COLO668 (cell line): Measurements from ENCODE around the gene PLXND1.
"Not testable (repeated sequence)": the region's sequence is repeated elsewhere in the genome, so short reads cannot be mapped to it uniquely, and the experiment has no call there.

Source experiments
- DNase-seq: peaks from one replicate; lab custom pipeline; 2025; ENCODE audit not compliant: unreplicated experiment; lab: John Stamatoyannopoulos, UW

The PLXND1 gene

DNA sequence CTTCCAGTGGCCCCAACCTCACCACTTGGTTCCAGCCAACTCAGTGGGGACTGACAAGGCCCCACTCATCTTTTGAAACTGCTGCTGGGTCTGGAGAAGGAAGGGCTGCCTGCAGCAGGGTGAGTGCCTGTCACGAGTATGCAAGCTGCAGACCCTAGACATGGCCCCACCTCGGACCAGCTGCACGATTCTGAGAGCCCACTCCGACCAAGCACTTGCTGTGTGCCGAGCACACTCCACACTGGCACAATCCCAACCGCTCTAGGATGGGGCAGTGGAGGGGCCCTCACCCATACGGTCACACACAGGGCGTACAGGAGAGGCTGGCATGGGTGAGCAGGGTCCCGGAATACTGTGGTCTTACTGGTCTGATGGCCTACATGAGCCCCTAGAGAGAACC lies 8.0 kb upstream of the PLXND1 start:
- no peak for DNase-seq

DNA sequence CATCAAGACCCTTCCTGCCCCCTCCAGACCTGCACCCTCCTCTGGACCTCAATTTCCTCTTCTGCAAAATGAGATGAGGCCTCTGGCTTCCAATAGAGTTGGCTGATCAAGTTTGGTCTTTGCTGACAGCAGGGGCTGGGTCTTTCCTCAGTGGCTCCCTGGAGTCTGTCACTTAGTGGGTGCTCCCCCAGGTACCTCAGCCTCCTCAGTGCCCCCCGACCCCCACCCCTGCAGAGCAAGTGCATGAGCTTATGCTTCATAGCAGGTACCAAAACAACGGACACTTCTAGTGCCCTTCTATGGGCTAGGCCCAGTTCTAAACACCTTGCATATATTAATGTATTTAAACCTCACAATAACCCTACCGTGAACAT lies 6.9 kb upstream of the PLXND1 start:
- DNase-seq: no peak

DNA sequence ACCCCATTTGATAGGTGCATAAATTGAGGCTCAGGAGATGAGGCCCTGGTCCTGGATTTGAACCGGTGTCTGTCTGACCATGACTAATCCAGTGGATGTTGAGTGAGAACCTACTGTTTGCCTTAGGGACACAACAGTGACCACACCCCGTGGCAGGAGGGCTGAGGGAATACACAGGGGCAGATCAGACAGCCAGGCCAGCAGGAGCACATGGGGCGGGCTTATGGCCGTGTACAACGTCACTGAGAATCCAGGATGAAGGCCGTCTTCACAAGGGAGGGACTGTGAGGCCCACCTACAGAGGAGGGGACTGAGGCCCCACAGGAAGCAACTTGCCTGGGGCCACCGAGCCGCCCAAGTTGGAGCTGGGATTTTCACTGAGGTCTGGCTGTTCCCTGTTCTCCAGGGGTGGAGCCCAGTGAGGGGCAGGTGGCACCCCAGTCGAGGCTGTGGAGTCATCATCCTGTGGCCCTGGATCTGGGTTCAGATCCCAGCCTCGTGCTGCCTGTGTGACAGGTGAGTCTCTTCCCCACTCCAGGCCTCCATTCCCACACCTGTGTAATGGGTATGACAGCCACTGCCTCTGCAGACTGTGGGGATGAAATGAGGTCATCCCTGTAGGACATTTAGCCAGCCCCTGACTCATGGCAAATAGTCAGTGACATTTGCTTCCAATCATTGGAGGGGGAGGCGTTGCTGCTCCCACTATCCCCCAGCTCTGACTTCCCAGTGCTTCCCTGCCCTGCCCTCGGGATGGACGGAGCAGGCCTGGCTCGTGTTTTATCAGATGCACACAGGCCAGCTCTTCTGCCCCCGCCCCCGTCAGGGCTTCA lies 6.3 kb upstream of the PLXND1 start:
- no peak for DNase-seq

DNA sequence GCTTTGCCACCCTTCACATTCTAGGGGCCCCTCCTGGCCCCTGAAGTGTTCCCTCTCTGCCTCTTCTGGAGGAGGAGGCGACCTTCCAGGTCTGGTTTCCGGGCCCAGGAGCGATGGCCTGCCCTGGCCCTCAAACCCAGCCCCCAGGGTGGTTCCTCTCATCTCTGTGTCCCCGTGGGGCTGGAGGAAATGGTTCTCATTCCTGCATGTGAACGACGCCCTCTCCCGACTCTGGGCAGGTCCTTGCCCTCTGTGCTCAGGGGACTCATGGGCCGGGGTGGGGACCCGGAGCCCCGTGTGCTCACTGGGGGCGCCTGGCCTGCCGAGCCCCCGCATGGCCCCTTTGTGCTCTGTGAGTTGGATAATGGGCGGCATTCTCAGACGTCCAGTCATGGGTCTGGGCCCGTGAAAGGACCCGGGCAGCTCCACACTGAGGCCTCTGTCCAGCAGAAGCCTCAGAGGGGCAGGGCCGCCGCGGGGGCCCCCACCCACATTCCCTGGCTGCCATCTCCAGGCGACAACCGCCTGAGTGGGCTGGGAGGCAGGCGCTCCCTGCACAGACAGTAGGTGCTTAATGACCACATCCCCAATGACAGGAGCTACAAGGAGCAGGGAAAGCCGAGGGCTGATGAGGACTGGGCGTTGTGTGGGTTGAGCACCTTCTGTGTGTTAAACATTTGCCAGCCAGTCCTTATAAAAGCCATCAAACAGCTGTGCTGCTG lies 5.5 kb upstream of the PLXND1 start:
- no peak for DNase-seq

DNA sequence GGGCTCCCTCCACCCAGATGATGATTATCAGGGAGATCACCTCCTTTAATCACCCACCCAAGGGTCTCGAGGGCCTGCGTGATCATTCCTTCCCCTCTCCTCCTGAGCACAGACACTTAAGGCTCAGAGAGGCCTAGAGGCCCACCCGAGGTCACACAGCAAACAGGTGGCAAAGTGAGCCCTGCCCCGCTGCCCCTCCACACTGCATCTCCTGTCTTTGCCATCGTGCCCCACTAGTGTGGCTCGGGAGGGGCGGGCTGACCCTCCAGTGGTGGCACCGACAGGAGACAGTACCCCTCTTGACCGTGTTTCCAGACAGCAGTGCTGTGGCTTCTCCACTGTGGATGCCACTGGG lies 4.9 kb upstream of the PLXND1 start:
- no peak for DNase-seq

DNA sequence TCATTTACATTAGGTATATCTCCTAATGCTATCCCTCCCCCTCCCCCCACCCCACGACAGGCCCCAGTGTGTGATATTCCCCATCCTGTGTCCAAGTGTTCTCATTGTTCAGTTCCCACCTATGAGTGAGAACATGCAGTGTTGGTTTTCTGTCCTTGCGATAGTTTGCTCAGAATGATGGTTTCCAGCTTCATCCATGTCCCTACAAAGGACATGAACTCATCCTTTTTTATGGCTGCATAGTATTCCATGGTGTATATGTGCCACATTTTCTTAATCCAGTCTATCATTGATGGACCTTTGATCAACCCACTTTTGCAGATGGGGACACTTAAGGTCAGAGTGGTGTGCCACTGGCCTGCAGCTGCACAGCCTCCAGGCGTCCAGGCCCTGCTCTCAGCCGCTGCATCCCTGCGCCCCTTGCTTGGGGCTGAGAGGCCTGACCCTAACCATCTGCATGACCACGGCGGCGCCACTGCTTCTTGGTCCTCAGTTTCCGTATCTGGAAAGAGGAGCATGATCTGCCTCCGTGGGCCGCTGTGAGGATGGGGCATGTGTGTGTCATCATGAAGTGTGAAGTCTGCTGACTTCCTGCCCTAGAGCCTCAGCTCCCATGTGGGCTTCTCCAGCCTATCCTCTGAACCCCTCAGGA lies 4.4 kb upstream of the PLXND1 start:
- DNase-seq: not testable (repeated sequence)

DNA sequence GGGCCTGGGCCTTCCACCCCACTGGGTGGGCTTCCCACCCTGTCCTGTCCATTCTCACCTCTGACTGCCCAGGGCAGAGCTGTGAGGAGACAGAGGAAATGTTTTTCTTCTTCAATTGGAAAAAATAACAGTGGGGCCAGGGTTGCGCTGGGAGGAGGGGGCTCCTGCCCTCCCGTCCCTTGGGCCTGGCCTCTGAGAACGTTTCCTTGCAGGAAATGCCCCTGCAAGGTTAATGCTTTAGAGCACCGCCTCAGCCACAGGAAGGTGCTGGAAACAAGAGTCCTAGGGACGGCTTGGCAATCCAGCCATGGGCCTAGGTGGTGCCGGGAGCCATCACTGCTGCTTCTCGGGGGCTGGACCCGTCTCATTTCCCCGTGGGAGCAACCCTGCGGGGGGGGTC lies 3.8 kb upstream of the PLXND1 start:
- DNase-seq: no peak

DNA sequence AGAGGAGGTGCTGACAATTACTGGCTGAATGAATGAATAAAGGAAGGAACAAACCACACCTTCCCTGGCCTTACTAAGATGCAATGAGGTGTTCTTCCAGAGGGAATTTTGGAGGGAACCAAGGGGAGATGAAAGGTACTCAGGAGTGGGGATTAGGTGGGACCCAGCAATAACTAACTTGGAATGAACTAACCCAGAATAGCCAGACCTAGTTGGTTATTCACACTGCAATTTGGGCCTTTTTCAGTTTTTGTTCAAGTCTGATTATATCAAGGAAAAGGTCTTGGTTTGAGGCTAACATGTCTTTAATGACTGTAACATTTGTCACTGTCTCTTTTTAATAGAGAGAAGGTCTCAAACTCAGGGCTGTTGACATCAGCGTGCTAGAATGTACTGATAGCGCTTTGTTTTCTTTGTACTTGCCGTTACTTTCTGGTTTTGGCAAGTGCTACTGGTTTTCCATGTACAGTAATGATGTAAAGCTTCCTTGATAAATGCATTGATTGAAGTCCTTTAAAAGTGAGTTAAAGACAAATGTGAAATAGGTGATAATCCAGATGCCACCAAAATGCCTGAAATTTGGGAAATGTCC lies 3.2 kb upstream of the PLXND1 start:
- DNase-seq: no peak

DNA sequence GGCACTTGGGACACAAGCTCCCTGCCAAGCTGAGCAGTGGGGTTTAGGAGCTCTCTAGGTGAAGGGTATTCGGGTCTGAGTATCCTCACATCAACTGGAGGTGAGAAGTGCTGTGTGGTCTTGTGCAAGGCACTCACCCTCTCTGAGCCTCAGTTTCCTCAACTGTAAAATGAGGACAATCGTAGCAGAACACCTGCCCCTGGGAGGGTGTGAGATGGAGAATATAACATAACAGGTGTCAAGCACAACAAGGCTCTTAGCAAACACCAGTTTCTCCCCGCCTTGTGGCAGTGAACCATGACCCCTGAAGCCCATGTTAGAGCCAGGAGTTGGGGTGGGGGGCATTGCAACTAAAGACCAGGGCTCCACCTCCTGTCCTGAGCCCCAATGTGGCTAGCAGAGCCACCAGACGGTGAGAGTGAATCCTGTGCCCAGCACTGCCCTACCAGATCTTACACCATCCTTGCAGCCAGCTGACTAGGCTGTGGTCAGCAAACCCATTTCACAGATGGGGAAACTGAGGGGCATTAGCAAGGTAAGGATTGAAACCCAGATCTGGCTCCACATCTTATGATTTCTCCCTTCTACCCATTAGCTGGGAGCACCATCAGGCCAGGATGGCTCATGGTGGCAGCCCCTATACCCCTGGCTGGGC lies 2.6 kb upstream of the PLXND1 start:
- DNase-seq: no peak

DNA sequence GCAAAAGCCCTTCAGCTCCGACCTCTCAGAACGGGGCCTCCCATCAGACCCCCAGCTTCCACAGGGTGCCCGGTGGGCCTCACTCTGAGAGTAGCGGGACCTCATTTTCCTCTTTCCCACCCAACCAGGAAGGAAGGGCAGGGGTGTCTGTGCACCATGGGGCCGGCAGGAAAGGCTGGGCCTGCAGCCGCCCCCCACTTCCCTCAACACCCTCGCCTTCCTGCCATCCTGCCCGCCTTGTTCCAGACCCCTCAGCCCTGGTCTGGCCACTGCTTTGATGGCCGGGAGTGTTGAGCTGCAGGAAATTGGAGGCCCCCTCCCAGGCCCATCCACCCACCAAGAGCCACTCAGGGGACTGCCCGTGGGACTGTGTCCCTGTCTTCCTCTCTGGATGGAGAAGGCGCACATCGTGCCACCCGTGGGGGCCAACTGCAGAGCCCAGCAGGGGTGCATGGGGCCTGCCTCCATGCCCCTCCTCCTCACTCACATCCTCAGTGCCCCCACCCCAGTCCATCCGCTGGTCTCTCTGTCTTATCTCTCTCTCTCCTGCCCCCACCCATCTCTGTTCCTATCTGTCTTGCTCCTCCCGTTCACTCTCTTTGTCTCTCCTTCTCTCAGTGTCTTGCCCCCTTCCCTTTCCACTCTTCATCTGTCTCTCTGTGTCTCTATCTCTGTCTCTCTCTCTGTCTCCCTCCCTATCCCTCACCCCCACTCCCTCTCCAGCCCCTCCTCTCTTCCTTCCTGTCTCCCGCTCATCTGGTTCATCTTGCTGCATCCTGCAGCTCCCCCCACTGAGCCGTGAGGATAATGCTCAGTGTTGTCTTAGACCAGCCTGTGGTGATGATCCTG lies 1.8 kb upstream of the PLXND1 start:
- peak; percentile 35 for DNase-seq

DNA sequence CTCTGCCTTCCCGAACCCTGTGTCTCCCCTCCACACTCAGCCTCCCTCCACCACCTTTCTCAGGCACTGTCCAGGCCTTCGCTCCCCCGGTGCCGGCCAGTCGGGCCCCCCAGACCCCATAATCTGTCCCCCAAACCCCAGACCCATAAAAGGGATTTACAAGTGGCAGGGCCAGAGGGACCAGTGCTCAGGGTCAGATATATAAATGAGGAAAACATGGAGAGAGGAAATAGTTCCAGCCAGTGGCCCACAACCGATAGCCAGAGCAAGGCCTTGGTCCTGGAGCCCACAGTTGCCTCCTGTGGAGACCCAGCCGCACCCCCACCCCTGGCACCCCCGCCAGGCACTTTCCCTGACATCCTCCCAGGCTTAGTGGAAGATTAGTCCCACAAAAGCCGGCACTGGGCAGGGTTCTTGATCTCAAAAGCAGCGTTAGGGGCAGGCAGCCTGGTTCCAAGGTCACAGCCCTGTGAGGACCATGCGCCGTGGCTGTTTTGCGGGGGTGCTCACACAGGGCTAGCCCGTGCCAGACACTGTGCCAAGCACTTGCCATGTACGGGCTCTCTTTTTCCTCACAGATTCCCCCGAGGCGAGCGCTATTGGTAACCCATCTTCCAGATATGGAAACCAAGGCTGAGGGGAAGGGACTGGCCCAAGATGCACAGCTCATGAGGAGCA lies 1.1 kb upstream of the PLXND1 start:
- no peak for DNase-seq

DNA sequence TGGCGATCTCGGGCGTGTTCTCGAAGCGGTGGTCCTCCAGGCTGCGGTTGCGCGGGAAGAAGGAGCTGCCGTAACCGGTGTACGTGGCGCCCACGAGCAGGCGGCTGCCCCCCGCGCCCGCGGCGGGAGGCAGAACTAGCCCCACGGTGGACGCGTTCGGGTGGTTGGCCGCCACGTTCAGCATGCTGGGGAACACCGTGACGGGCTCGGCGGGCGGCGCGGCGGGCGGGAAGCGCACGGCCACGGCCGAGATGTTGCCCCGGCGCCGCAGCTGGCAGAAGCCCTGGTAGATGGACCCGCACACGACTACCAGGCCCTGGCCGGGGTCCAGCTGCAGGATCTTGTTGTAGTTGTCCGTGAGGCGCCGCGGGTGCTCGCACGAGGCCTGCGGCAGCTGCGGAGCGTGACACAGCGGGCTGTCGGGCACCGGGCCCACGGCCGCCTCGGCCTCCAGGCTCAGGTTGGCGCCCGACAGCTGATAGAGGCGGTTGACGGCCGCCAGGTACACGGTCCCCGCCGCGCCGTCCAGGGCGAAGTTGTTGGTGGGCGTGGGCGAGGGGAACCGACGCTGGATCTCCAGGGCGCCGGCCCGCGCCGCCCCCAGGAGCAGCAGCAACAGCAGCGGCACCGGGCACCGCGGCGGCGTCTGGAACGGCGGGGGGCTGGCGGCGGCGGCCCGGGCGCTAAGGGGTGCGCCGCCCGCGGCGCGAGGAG lies 397 bp downstream of the PLXND1 start:
- peak; percentile 57 for DNase-seq

DNA sequence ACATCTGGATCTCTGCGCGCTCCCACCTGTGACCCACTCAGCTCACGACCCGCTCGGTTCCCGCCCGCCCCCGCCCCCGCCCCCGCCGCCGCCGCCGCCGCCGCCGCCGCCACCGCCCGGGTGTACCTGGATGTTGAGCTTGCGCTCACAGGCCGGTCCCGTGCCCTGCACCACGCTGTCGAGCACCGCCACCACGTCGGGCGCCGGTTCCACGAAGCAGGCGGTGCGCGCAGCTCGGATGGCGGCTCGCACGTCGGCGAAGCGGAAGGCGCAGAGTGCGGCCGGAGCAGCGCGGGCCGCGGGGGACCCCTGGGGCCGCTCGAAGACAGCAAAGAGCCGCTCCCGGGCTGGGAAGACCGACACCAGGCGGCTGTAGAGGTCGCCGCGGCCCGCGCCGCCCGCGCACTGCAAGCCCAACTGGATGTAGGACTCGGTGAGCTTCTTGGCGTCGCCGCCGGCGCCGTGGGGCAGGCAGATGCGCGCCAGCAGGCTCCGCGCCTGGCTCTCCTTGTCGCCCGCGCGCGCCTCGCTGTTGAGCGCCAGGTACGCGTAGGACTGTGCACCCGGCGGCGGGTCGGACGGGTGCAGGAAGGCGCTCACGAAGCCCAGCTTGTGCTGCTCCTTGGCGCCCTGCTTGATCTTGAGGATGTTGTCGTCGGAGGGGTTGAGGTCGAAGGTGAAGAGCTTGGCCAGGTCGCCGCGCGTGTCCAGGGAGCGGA lies 1.1 kb downstream of the PLXND1 start:
- peak; percentile 76 for DNase-seq

DNA sequence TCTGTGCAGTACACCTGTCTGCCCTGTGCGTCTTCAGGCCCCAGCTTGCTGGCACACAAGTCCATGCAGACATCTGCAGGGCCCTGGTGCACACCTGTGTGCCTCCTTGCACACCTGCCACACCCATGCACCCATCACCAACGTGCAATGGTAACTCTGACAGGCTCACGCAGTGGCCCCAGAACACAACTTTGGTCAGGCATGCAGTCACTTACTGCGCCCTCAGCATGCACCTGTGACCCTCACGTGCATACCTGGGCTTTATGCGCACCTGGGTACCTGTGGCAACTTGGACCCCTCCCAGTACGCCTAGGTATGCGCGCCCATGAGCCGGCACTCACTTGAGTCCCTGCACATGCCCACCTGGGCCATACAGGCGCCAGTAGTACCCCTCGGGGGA lies 1.7 kb downstream of the PLXND1 start:
- peak; percentile 45 for DNase-seq

DNA sequence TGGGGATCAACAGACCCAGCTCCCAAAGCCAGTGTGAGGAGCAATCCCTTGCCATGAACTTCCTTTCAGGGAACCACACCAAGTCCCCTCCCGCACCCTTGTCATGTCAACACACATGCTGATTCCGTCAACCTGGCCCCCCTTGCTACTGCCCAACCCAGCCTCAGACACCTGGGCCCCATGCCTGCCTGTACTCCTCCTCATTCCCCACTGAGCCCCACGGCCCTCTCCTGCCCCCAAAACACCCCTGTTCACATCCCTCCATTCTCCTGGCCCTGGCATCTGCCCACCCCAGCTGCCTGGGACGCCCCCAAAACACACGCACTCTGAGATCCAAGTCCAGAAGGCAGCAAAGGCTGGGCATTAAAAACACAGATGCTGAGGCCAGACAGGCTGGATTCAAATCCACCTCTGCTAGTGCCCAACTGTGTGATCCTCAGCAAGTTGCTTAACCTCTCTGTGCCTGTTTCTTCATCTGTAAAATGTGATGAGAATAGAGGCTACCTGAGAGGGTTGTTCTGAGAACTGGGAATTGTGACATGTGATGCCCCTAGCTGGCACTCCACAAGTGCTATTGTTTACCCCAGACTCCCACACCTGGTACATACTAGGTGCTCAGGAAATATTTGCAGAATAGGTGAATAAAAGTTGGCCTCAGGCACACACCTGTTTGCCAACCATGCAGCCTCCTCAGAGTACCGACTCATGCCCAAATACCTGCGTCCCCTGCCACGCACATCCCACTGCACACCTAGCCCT lies 2.3 kb downstream of the PLXND1 start:
- no peak for DNase-seq

DNA sequence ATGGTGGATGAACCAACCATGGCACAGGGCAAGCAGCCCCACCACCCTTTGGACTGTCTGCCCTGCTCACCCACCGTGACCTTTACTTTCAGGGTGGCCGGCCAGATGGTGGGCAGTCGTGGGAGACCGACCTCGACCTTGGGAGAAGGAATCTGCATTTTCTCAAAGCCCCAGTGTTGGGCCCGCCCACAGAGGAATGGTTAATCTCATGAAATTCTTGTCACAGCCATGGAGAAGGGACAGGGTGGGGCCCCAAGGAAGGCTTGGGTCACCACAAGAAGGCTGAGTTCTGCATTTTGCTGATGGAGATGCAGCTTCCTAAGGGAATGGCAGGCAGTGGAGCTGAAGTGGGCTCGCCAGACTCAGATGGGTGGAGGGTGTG lies 2.9 kb downstream of the PLXND1 start:
- DNase-seq: no peak

DNA sequence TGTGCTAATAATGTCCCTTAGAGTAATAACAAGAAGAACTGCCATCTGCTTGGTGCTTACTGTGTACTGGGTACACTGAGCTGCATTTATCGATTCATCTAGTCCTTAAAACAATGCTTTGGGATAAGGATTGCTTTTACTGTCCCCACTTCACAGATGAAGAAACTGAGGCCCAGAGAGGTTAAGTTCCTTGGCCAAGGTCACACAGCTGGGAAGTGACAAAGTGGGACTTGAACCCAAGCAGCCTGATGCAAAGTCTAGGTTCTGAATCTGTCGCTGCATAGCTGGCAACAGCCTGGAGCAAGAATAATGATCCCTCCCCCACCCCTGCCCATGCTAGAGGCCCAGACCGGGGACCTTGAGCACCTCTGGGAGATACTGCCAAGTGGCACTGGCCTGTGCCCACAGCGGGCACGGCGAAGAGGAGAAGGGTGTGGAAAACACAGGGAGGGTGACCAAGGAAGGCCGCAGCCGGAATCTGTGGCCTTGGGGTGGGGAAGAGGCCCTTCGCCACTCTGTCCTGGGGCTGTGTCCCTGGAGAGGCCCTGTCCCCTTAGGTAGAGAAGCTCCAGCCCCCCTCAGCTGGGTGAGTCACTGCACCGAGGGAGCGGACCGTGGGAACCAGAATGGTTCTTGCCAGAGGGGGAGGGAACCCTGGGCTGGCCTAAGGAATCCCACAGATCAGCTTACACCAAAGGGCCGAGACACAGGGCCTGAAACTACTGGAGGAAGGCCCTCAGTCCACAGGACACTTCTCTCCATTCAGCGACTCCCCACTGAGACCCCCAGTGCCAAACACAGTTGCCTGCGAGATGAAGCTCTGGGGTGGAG lies 3.5 kb downstream of the PLXND1 start:
- DNase-seq: no peak
